Measurements from ENCODE around the gene DAAM2.

- no peak for TF ChIP-seq CTCF (IDR thresholded peaks at IDR 0.05)
- TF ChIP-seq POLR2A (IDR thresholded peaks at IDR 0.05): no peak
Observed at GRCh38 chr6:39952167-39952566, 160.0 kb downstream of the DAAM2 start.
